ENCODE results near the gene ZBTB34. TPM values are rescaled to one million over a fixed set of nuclear protein-coding genes. Genes with fewer than 3 reads are reported as not detected.
A peak's percentile ranks its signal among the peaks of the same experiment; 100 is the strongest.

Gene ZBTB34
- total and polyA plus RNA-seq, 2 experiments from 2014 or later = 4.9 to 13.0 TPM

GRCh38 chr9:126885131-126885641 is 24.7 kb downstream of the ZBTB34 start:
- TF ChIP-seq, protein P1, sequence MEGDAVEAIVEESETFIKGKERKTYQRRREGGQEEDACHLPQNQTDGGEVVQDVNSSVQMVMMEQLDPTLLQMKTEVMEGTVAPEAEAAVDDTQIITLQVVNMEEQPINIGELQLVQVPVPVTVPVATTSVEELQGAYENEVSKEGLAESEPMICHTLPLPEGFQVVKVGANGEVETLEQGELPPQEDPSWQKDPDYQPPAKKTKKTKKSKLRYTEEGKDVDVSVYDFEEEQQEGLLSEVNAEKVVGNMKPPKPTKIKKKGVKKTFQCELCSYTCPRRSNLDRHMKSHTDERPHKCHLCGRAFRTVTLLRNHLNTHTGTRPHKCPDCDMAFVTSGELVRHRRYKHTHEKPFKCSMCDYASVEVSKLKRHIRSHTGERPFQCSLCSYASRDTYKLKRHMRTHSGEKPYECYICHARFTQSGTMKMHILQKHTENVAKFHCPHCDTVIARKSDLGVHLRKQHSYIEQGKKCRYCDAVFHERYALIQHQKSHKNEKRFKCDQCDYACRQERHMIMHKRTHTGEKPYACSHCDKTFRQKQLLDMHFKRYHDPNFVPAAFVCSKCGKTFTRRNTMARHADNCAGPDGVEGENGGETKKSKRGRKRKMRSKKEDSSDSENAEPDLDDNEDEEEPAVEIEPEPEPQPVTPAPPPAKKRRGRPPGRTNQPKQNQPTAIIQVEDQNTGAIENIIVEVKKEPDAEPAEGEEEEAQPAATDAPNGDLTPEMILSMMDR (IDR thresholded peaks at IDR 0.05; ENCODE audit: low read depth, low read length) = no peak
- Histone ChIP-seq H3K27ac (peak overlapping the region; percentile 41), H3K9me3 (ENCODE audit: low read depth) (no peaks in the 10 kb centered on the region), H3K4me3 (no peak overlapping the region), H3K4me1 (ENCODE audit: low read depth) (peaks cover 17% of the 10 kb centered on the region), H3K36me3 (peaks cover 16% of the 10 kb centered on the region), H3K27me3 (no peaks in the 10 kb centered on the region)
- DNase-seq (ENCODE audit: low read depth in 1 of 2, low spot score in 1 of 2) = peak in 1 of 2 donors; percentile 45

DNA sequence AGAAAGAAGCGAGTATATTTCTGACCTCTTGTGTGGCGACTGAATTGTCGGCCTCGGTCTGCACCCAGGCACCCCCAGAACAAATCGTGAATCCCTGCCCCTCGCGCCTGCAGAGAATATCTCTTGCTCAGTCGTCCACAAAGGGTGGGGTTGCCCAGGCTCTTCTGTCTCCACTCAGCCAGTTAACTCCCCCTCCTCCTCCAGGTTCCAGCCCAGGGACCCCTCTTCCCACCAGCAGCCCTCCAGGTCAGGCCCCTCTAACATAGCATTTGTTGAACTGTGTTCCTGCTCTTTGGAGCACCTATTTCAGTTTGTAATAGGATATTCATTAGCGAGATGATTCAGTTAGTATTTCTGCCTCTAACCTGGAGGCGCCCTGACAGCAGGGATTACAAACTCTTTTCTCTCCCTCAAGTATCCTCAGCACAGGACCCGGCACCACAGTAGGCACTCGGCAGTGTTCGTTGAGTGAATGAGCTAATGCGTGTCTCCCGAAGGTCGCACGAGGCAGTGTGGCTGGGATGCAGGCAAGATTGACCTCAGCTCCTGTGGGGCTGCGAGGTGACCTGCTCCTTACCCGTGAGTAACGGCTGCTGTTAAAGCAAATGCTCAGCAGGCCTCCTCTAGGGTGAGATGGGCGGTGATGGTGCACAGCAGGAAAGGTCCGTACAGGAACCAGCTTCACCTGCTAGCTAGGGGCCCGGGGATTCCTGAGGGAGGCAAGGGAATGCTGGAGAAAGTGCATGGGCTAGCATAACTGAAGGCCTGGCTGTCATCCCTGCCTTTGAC is 25.8 kb downstream of the ZBTB34 start:
- Histone ChIP-seq H3K27ac (peak overlapping the region; percentile 43), H3K4me1 (ENCODE audit: low read depth) (peaks cover 20% of the 10 kb centered on the region), H3K36me3 (peaks cover 12% of the 10 kb centered on the region), H3K9me3 (ENCODE audit: low read depth) (no peaks in the 10 kb centered on the region), H3K27me3 (no peaks in the 10 kb centered on the region), H3K4me3 (no peak overlapping the region)
- TF ChIP-seq, protein P1 (IDR thresholded peaks at IDR 0.05; ENCODE audit: low read depth, low read length) = no peak
- DNase-seq (ENCODE audit: low read depth in 1 of 2, low spot score in 1 of 2) = no peak

DNA sequence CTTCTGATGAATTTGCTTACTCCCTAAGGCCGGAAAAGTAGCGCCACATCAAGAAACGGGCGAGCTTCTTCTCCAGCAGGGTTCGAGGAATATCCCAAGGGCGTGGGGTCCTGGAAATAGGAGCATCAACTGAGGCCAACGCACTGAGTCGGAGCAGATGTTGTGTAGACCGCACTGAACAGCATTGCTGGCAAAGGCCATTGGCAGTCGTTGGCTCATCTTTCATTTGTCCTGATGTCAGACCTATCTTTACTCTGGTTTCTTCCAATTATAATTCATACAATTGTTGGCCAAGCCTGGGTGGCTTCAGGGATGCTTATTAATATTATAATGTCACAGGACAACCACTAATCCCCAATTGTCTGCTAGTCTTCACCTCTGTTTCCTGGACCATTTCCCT is 26.5 kb downstream of the ZBTB34 start:
- H3K9me3 ChIP-seq (ENCODE audit: low read depth) = no peaks in the 10 kb centered on the region
- H3K4me3 ChIP-seq = no peak overlapping the region
- H3K27me3 ChIP-seq = no peaks in the 10 kb centered on the region
- no peak for DNase-seq (ENCODE audit: low read depth in 1 of 2, low spot score in 1 of 2)
- peak overlapping the region; percentile 43 for H3K27ac ChIP-seq
- H3K4me1 ChIP-seq (ENCODE audit: low read depth) = peaks cover 20% of the 10 kb centered on the region
- TF ChIP-seq, protein P1 (IDR thresholded peaks at IDR 0.05; ENCODE audit: low read depth, low read length) = no peak
- peaks cover 6% of the 10 kb centered on the region for H3K36me3 ChIP-seq

DNA sequence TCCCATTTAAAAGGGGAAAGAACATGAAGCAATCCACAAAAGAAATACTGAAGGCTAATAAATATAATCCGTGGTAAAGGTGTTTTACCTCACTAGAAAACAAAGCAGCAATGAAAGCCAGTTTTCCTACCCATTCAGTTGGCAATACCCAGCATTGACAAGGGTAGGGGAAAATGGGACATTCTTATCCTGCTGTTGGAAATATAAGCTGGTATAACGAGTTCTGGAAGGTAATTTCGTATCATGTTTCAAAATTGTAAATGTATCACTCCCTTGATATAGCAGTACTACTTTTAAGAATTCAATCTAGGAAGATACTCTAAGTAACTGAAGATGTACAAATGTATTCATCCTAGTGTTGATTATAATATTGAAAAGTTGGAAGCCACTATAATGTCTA is 31.2 kb downstream of the ZBTB34 start:
- TF ChIP-seq, protein P1 (IDR thresholded peaks at IDR 0.05; ENCODE audit: low read depth, low read length) = no peak
- Histone ChIP-seq H3K27me3 (no peaks in the 10 kb centered on the region), H3K4me1 (ENCODE audit: low read depth) (peaks cover 5% of the 10 kb centered on the region), H3K4me3 (no peak overlapping the region), H3K9me3 (ENCODE audit: low read depth) (no peaks in the 10 kb centered on the region), H3K36me3 (no peaks in the 10 kb centered on the region), H3K27ac (no peak overlapping the region)
- DNase-seq (ENCODE audit: low read depth in 1 of 2, low spot score in 1 of 2) = no peak

- DNase-seq (ENCODE audit: low read depth in 1 of 2, low spot score in 1 of 2) = no peak
- H3K36me3 ChIP-seq = no peaks in the 10 kb centered on the region
- no peaks in the 10 kb centered on the region for H3K9me3 ChIP-seq (ENCODE audit: low read depth)
- TF ChIP-seq, protein P1 (IDR thresholded peaks at IDR 0.05; ENCODE audit: low read depth, low read length) = peak; percentile 20
- no peak overlapping the region for H3K4me3 ChIP-seq
- no peak overlapping the region for H3K27ac ChIP-seq
- no peaks in the 10 kb centered on the region for H3K27me3 ChIP-seq
- H3K4me1 ChIP-seq (ENCODE audit: low read depth) = peaks cover 5% of the 10 kb centered on the region
Measured at GRCh38 chr9:126893079-126893478, 32.6 kb downstream of the ZBTB34 start.

Data from cardiac muscle cell (in vitro differentiated cells and primary cell).